GM21423 (cell line): ENCODE data around the gene WDR55.
"Not testable (repeated sequence)": the region's sequence is repeated elsewhere in the genome, so short reads cannot be mapped to it uniquely, and the experiment has no call there.

Experiments used
- ATAC-seq: cut with Tn5 transposase; IDR thresholded peaks from one replicate; pipeline ENCODE4 v1.9.1; 2021; ENCODE audit warnings: mild to moderate bottlenecking, moderate library complexity; ENCODE audit not compliant: unreplicated experiment

WDR55 gene

DNA sequence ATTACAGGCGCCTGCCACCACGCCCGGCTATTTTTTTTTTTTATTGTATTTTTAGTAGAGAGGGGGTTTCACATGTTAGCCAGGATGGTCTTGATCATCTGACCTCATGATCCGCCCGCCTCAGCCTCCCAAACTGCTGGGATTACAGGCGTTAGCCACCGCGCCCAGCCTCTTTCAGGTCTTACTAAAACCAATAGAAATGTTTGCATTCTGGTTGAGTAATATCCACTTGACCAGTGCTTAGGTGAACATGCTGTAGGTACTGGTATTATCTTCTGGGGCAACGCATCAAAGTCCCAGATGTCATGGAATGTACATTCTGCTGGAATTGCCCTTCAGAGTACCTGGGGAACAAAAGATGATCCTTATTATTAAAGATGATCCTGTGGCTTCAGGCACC, 44.1 kb downstream of the WDR55 start:
- not testable (repeated sequence) for ATAC-seq

GRCh38 chr5:140710899-140711552, 46.3 kb downstream of the WDR55 start:
- peak; percentile 86 for ATAC-seq

DNA sequence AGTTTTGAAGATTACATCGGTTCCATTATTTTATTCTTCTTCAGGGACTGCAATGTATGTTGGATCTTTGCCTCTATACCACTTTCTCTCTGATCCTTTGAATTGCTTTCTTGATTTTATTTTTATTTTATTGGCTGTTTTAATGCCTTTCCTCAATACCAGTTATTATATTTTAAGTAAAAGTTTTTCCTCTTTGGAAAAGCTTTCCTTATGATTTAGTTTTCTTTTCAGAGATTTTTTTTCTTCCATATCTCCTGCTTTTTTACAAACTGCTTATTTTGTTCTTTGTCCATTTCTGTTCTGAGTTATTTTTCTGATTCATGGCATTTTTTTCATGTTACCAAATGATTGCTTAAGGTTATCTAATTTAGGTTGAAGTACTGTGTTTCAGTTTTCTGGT, 47.1 kb downstream of the WDR55 start:
- ATAC-seq: no peak

- ATAC-seq: no peak
Measured at GRCh38 chr5:140713562-140714094, 48.9 kb downstream of the WDR55 start.

- not testable (repeated sequence) for ATAC-seq
Measured at GRCh38 chr5:140716238-140716637, 51.5 kb downstream of the WDR55 start.

GRCh38 chr5:140718266-140718592, 53.5 kb downstream of the WDR55 start:
- ATAC-seq: no peak

DNA sequence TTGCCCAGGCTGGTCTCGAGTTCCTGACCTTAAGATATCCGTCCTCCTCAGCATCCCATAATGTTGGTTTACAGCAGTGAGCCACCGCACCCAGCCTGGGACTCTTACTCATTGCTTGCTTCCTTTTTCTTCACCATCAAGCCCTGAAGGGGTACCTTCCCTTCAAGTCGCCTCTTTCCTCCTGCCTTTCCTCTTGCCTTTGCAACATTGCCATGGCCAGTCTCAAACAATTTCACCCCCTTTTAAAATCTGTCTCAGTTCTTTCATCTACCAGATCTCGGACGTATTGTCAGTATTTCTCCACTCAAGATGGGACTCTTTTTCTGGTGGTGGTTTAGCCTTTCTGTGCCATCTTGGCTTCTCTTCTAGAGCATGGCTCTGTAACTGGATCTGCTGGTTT, 56.0 kb downstream of the WDR55 start:
- not testable (repeated sequence) for ATAC-seq

- not testable (repeated sequence) for ATAC-seq
Measured at GRCh38 chr5:140721395-140721794, 56.7 kb downstream of the WDR55 start.
